ENCODE measurements around the gene TMEM250.

TMEM250 gene

GRCh38 chr9:136100700-136101614 is 17.7 kb downstream of the TMEM250 start:
- Mint-ChIP-seq H3K36me3 (no peaks in the 10 kb centered on the region), H3K4me3 (no peak overlapping the region), H3K9me3 (no peaks in the 10 kb centered on the region), H3K27ac (no peak overlapping the region), H3K4me1 (peaks cover 12% of the 10 kb centered on the region), H3K27me3 (peaks cover 74% of the 10 kb centered on the region)
- no peak for ATAC-seq

- Mint-ChIP-seq H3K4me1 (peaks cover 7% of the 10 kb centered on the region), H3K4me3 (no peak overlapping the region), H3K9me3 (no peaks in the 10 kb centered on the region), H3K36me3 (no peaks in the 10 kb centered on the region), H3K27ac (no peak overlapping the region), H3K27me3 (peaks cover 74% of the 10 kb centered on the region)
- peak; percentile 56 for ATAC-seq
These were observed 19.1 kb downstream of the TMEM250 start for GRCh38 chr9:136099542-136099941.

DNA sequence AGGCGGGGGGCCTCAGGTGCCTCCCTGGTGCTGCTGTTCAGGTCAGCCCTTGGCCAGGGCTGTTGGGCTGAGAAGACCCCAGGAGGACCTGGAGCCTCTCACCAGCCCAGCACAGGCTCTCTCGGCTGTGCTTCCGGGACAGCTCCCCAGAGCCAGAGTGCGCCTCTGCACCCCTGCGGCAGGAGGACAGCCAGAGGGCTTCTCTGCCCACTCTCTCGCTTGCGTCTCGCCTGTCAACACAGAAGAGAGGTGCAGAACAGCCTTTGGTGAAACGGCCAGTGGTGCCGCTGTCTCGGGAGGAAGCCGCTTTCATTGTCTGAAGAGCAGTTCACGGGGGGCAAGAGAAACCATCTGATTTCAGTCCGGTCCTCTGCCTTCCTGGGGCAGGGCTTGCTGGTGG is 19.8 kb downstream of the TMEM250 start:
- ATAC-seq, result no peak
- H3K27ac Mint-ChIP-seq, result no peak overlapping the region
- H3K9me3 Mint-ChIP-seq, result no peaks in the 10 kb centered on the region
- H3K36me3 Mint-ChIP-seq, result no peaks in the 10 kb centered on the region
- peaks cover 77% of the 10 kb centered on the region for H3K27me3 Mint-ChIP-seq
- H3K4me3 Mint-ChIP-seq, result no peak overlapping the region
- H3K4me1 Mint-ChIP-seq, result peaks cover 7% of the 10 kb centered on the region

- Mint-ChIP-seq H3K9me3 (no peaks in the 10 kb centered on the region), H3K27me3 (peaks cover 77% of the 10 kb centered on the region), H3K36me3 (no peaks in the 10 kb centered on the region), H3K27ac (no peak overlapping the region), H3K4me3 (no peak overlapping the region), H3K4me1 (peaks cover 7% of the 10 kb centered on the region)
- no peak for ATAC-seq
These were observed 20.5 kb downstream of the TMEM250 start for GRCh38 chr9:136098210-136098609.

DNA sequence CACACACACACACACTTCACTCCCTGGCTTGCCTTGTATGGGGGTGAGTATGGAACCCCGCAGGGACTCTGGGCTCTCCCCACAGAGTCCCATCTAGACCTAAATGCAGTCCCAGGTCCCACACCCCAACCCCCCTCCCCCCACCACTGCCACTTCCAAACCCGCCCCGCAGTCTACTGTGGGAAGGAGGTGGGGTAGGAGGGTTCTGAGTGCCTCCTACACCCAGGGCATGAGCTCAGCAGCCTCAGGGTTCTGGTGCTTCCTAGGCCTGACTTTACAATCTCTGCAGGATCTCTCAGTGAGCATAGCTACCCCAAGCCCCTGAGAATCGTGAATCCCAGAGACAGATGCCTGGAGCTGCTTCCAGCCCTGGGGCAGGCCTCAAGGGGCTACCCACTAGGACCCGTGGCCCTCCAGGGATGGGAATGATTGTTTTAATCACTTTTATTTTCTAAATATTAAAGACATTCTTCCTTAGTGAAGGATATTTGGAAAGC is 22.1 kb downstream of the TMEM250 start:
- no peaks in the 10 kb centered on the region for H3K9me3 Mint-ChIP-seq
- H3K4me3 Mint-ChIP-seq, result peak overlapping the region; percentile 56
- H3K36me3 Mint-ChIP-seq, result no peaks in the 10 kb centered on the region
- H3K27me3 Mint-ChIP-seq, result peaks cover 78% of the 10 kb centered on the region
- no peak for ATAC-seq
- H3K4me1 Mint-ChIP-seq, result peaks cover 7% of the 10 kb centered on the region
- no peak overlapping the region for H3K27ac Mint-ChIP-seq

GRCh38 chr9:136095070-136096058 is 23.3 kb downstream of the TMEM250 start, which contains the start of gene NACC2:
NACC2 (minus strand) TSS chr9:136095289; CDS start chr9:136050521, 44,768 bp downstream.
- H3K4me3 Mint-ChIP-seq, result peak within 1 kb of the TSS; percentile 70
- H3K27me3 Mint-ChIP-seq, result peaks cover 77% of the 10 kb centered on the region
- H3K4me1 Mint-ChIP-seq, result peaks cover 7% of the 10 kb centered on the region
- H3K9me3 Mint-ChIP-seq, result no peaks in the 10 kb centered on the region
- no peak for ATAC-seq
- no peak within 1 kb of the TSS for H3K27ac Mint-ChIP-seq
- H3K36me3 Mint-ChIP-seq, result no peaks in the 10 kb centered on the region

DNA sequence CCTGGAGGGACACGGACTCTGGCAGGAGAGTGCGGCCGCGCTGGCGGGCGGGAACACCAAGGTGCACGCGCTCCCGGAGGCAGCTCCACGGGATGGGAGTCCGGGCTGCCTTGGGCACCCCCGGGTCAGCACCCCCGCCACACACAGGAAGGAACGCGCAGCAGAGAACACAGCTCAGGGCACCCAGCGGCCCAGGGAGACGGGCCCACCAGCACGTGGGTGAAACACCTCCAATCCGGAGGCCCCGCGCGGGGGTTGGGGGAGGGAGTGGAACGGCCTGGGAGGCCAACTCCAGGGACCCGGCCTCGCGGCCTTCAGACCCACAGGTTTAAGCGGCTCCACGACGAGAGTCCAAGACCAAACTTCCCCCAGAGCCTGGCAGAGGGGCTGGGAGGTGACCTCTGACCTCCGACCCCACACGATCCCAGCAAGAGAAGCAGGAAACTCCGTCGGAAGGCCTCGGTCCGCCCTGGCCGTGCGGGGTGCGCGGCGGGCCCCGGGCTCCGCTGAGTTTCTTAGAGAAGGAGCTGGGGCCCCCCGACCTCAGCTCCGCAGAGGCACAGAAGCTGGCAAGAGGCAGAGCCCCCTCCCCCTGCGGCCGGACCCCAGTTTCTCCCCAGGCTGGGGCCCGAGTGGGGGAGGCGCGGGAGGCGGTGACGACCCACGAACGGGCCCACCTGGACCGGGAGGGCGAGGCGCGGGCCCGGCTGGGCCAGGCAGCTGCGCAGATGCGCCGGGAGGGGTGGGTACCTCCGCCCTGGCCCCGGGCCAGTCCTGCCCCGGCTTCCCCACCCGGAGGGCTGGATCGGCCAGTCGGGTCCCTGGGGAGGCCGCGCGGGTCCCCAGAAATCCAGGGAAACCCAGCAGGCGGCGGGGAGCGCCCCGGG is 24.4 kb downstream of the TMEM250 start:
- Mint-ChIP-seq H3K27ac (no peak overlapping the region), H3K36me3 (no peaks in the 10 kb centered on the region), H3K4me1 (peaks cover 5% of the 10 kb centered on the region), H3K9me3 (no peaks in the 10 kb centered on the region), H3K4me3 (peak overlapping the region; percentile 70), H3K27me3 (peaks cover 76% of the 10 kb centered on the region)
- peak; percentile 17 for ATAC-seq

DNA sequence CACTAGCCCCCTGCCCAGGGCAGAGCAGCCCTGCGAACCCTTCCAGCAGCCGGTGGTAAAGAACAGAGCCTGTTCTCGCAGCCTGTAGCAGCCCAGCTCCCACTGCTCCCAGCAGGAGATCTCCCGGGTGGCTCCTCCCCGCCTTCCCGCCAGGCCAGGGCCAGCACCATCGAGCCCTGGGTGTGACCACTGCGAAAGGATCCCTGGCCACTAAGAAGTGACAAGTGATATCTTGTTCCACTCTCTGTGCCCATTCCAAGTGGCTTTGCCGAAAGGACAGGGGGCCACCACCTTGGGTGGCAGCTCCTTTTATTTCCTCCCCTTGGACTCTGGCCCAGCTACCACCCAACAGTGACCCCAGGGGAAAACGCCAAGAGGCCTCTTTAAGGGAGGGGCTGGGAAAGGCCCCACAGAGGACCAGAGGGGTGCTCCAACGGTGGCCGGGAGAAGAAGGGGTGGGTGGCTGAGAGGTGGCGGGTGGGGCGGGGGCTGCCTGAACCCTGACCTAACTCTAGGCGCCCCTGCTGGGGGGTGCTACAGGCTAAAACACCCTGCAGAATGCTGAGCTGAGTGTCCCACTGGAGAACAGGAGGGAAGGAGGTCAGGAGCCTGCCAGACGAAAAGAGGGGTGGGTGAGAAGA is 25.2 kb downstream of the TMEM250 start:
- Mint-ChIP-seq H3K27ac (no peak overlapping the region), H3K27me3 (peaks cover 72% of the 10 kb centered on the region), H3K36me3 (no peaks in the 10 kb centered on the region), H3K4me3 (peak overlapping the region; percentile 66), H3K9me3 (no peaks in the 10 kb centered on the region), H3K4me1 (no peaks in the 10 kb centered on the region)
- no peak for ATAC-seq

DNA sequence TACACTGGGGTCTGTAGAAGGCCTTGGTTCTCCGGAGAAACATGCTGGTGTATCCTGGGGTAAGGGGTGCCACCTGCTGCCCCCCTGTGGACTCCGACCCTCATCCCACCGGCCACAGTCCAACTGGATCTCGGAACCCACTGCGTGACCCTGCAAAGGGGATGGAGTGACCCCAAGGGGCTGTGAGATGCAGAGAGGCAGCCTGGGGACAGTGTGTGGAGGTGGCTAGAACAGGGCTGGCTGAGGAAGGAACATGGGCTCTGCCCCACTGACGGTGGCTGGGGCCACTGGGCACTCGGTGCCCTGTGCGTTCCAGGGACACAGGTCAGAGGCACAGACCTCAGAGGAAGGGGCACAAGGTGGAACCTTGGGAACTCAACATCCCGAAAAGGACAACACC is 25.9 kb downstream of the TMEM250 start:
- no peaks in the 10 kb centered on the region for H3K9me3 Mint-ChIP-seq
- H3K4me3 Mint-ChIP-seq, result no peak overlapping the region
- H3K4me1 Mint-ChIP-seq, result no peaks in the 10 kb centered on the region
- peaks cover 72% of the 10 kb centered on the region for H3K27me3 Mint-ChIP-seq
- no peaks in the 10 kb centered on the region for H3K36me3 Mint-ChIP-seq
- no peak for ATAC-seq
- no peak overlapping the region for H3K27ac Mint-ChIP-seq

DNA sequence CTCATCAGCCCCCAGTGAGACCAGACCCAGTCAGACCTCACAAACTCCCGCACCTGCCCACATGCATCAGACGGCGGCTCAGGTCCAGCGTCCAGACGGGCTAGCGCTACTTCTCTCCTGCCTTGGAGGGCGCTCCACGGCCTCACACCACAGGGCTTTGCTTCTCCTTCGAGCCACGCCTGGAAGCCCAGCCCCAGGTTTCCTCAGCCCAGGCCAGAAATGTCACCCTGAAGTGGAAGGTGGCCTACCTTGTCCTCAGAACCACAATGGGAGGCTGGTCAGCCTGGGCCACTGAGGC is 26.4 kb downstream of the TMEM250 start:
- H3K27me3 Mint-ChIP-seq, result peaks cover 72% of the 10 kb centered on the region
- no peak overlapping the region for H3K27ac Mint-ChIP-seq
- no peak overlapping the region for H3K4me3 Mint-ChIP-seq

DNA sequence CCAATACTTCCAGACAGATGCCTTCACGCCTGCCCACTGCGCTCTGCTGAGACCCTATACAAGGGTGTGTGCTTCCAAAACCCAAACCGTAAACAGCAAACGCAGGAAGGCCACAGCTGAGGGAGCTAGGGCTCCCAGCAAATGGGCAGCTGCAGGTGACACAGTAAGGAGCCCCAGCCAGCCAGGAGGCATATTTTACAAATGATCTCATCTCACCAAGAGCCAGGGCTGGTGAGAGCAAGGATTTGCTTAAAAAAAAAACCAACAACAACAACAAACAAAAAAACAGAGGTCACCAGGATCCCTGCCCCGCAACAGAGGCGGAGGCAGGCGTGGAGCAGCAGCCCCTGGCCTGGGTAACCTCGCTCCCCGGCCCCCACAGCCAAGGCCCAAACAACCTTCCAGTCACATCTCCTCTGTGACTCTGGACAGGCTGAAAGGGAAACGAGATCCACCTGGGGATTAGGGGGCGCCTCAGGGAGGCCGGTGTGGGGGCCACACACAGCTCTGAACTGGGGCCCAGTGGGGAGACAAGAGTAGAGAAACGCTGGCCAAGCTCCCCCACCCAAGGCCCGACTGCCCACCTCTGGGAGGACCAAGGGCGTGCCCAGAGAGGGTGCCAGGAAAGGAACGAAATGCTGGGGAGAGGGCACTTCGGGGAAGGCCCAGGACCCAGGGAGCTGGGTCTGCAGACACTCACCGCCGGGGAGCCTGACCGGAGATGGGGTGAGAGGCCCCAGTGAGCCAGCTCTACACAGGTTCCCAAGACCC is 26.9 kb downstream of the TMEM250 start:
- no peaks in the 10 kb centered on the region for H3K36me3 Mint-ChIP-seq
- no peaks in the 10 kb centered on the region for H3K9me3 Mint-ChIP-seq
- peaks cover 72% of the 10 kb centered on the region for H3K27me3 Mint-ChIP-seq
- no peak for ATAC-seq
- no peak overlapping the region for H3K4me3 Mint-ChIP-seq
- H3K4me1 Mint-ChIP-seq, result no peaks in the 10 kb centered on the region
- H3K27ac Mint-ChIP-seq, result no peak overlapping the region

More for the DNA sequence above, 26.4 kb downstream of the TMEM250 start:
- Mint-ChIP-seq H3K4me1 (no peaks in the 10 kb centered on the region), H3K36me3 (no peaks in the 10 kb centered on the region), H3K9me3 (no peaks in the 10 kb centered on the region)
- no peak for ATAC-seq

GRCh38 chr9:136090768-136091581 is 27.7 kb downstream of the TMEM250 start:
- ATAC-seq, result no peak

More at GRCh38 chr9:136090768-136091581, 27.7 kb downstream of the TMEM250 start:
- Mint-ChIP-seq H3K27ac (no peak overlapping the region), H3K4me3 (no peak overlapping the region), H3K36me3 (no peaks in the 10 kb centered on the region), H3K4me1 (no peaks in the 10 kb centered on the region), H3K9me3 (no peaks in the 10 kb centered on the region), H3K27me3 (peaks cover 69% of the 10 kb centered on the region)

Data from stimulated activated memory B cell treated with anti-CD40 and anti-IgM and Interleukin-4, amounts not matched to agents 10 μg/mL and 1 μg/mL and 100 μg/mL, for 72 hours (primary cell).